Loucy (cell line): ENCODE data around the gene SDR42E2.
"Not testable (repeated sequence)": the region's sequence is repeated elsewhere in the genome, so short reads cannot be mapped to it uniquely, and the experiment has no call there.

Experiments
- H2AFZ ChIP-seq: fragments of 200-600 bp; sonication (generic); 2 replicates; pipeline ENCODE4 v1.6.0; 2016; ENCODE audit warnings: antibody characterized with exemption, mild to moderate bottlenecking, low read length, moderate library complexity
- H3F3A ChIP-seq: fragments of 200-600 bp; 2 replicates; pipeline ENCODE4 v1.6.0; 2016; ENCODE audit warnings: antibody characterized with exemption, low read depth, mild to moderate bottlenecking
- H3K27me3 ChIP-seq: fragments of 200-600 bp; sonication (generic); 2 replicates; pipeline ENCODE4 v1.6.1; 2014; ENCODE audit warnings: low read length, mild to moderate bottlenecking; ENCODE audit not compliant: insufficient read depth, poor library complexity, severe bottlenecking
- H3K36me3 ChIP-seq: fragments of 200-600 bp; sonication (generic); 2 replicates; pipeline ENCODE4 v1.6.1; 2016; ENCODE audit warnings: low read length; ENCODE audit not compliant: insufficient read depth
- H3K4me1 ChIP-seq: fragments of 200-600 bp; sonication (generic); 2 replicates; pipeline ENCODE4 v1.5.1; 2014; ENCODE audit warnings: low read length, mild to moderate bottlenecking; ENCODE audit not compliant: insufficient read depth, poor library complexity, severe bottlenecking
- H3K4me2 ChIP-seq: fragments of 200-600 bp; sonication (generic); 2 replicates; pipeline ENCODE4 v1.6.0; 2014; ENCODE audit warnings: antibody characterized with exemption, low read length, low read depth, mild to moderate bottlenecking; ENCODE audit not compliant: poor library complexity, severe bottlenecking
- H3K4me3 ChIP-seq: fragments of 200-600 bp; sonication (generic); 2 replicates; pipeline ENCODE4 v1.5.1; 2014; ENCODE audit warnings: low read length, mild to moderate bottlenecking, mixed read lengths; ENCODE audit not compliant: poor library complexity, severe bottlenecking
- H3K79me2 ChIP-seq: fragments of 200-600 bp; sonication (generic); 2 replicates; pipeline ENCODE4 v1.6.1; 2014; ENCODE audit warnings: low read length; ENCODE audit not compliant: insufficient read depth
- H3K9ac ChIP-seq: fragments of 200-600 bp; sonication (generic); 2 replicates; pipeline ENCODE4 v1.6.0; 2014; ENCODE audit warnings: mild to moderate bottlenecking, low read depth, low read length, moderate library complexity; ENCODE audit not compliant: poor library complexity, severe bottlenecking
- H3K9me2 ChIP-seq: fragments of 200-600 bp; sonication (generic); replicated peaks from 2 replicates; pipeline ENCODE4 v1.6.1; 2016; ENCODE audit warnings: low read depth, low read length, mixed read lengths
- H3K9me3 ChIP-seq: fragments of 200-600 bp; sonication (generic); 2 replicates; pipeline ENCODE4 v1.6.1; 2014; ENCODE audit warnings: mild to moderate bottlenecking, antibody characterized with exemption, low read length, low read depth; ENCODE audit not compliant: insufficient read depth
- H4K20me1 ChIP-seq: fragments of 200-600 bp; sonication (generic); 2 replicates; pipeline ENCODE4 v1.6.0; 2014; ENCODE audit warnings: antibody characterized with exemption, low read length, mild to moderate bottlenecking; ENCODE audit not compliant: insufficient read depth, poor library complexity, severe bottlenecking
- EZH2phosphoT487 ChIP-seq: fragments of 200-600 bp; IDR thresholded peaks from 2 replicates; pipeline ENCODE4 v1.6.1; 2018; ENCODE audit warnings: antibody characterized with exemption, mild to moderate bottlenecking, moderate library complexity, borderline replicate concordance
- TF ChIP-seq, protein P1 (sequence below): fragments of 200-600 bp; sonication (generic); conservative IDR thresholded peaks from 2 replicates; pipeline ENCODE4 v1.5.1; 2014; ENCODE audit warnings: mild to moderate bottlenecking, antibody characterized with exemption, low read length

SDR42E2 gene

DNA sequence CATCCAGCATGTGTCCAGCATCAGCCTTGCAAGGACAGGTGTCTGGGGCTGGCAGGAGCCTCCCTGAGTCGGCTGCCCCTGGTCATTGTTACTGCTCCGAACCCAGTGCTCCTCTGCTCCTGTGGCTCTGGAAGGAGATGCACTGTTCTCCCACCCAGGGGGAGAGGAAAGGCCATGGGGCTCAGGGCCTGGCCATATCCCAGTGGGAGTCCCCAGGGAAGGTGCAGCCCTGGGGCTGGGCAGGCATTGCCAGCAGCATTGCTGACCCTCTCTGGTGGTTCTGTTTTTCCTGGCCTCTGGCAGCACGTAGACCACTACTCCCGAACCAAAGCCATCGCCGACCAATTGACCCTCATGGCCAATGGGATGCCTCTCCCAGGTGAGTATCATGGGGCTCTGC is 9.6 kb downstream of the SDR42E2 start:
- no peak overlapping the region for H2AFZ ChIP-seq
- no peak overlapping the region for H3K9ac ChIP-seq
- H3K9me3 ChIP-seq: no peaks in the 10 kb centered on the region
- no peaks in the 10 kb centered on the region for H3K4me1 ChIP-seq
- no peaks in the 10 kb centered on the region for H3K27me3 ChIP-seq
- no peak overlapping the region for H3K4me2 ChIP-seq
- TF ChIP-seq, protein P1, sequence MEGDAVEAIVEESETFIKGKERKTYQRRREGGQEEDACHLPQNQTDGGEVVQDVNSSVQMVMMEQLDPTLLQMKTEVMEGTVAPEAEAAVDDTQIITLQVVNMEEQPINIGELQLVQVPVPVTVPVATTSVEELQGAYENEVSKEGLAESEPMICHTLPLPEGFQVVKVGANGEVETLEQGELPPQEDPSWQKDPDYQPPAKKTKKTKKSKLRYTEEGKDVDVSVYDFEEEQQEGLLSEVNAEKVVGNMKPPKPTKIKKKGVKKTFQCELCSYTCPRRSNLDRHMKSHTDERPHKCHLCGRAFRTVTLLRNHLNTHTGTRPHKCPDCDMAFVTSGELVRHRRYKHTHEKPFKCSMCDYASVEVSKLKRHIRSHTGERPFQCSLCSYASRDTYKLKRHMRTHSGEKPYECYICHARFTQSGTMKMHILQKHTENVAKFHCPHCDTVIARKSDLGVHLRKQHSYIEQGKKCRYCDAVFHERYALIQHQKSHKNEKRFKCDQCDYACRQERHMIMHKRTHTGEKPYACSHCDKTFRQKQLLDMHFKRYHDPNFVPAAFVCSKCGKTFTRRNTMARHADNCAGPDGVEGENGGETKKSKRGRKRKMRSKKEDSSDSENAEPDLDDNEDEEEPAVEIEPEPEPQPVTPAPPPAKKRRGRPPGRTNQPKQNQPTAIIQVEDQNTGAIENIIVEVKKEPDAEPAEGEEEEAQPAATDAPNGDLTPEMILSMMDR: no peak
- TF ChIP-seq EZH2phosphoT487: no peak
- H4K20me1 ChIP-seq: no peaks in the 10 kb centered on the region
- H3K9me2 ChIP-seq: no peaks in the 10 kb centered on the region
- H3K4me3 ChIP-seq: no peak overlapping the region
- H3K36me3 ChIP-seq: no peaks in the 10 kb centered on the region
- H3F3A ChIP-seq: no peaks in the 10 kb centered on the region
- no peaks in the 10 kb centered on the region for H3K79me2 ChIP-seq

DNA sequence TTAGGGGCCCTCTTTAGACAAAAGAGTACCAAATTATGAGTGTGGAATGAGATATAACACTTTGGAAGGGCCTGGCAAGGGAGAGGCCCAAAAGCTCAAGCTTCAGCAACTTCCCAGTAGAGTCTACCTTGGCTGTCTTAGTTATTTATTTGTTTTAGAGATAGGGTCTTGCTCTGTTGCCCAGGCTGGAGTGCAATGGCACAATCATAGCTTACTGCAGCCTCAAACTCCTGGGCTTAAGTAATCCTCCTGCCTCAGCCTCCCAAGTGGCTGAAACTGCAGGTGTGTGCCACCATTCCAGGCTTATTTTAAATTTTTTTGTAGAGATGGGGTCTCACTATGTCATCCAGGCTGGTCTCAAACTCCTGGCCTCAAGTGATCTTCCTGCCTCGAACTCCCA is 10.3 kb downstream of the SDR42E2 start:
- not testable (repeated sequence) for H3K79me2 ChIP-seq, H3K36me3 ChIP-seq, H3F3A ChIP-seq, H3K4me3 ChIP-seq, H3K4me2 ChIP-seq, H2AFZ ChIP-seq, H3K4me1 ChIP-seq, H3K9me3 ChIP-seq, H3K9ac ChIP-seq, H3K27me3 ChIP-seq, H3K9me2 ChIP-seq, H4K20me1 ChIP-seq

DNA sequence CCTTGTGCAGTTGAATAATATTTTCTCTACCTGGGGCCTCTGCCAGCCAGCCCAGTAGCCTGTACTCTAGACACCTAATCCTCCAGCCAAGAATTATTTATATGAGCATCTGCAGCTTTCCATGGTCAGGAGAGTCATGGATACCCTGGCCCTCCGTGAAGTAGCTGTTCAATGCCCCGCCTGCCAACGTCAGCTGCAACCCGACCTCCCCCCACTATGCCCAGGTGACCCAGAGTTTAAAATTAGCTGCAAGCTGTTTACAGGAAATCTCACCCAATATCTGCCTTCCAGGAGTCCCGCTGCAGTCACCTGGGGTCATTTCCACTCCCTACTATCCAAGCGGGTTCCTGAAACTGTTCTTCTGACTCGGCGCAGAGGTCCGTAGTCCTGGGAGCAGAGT is 12.3 kb downstream of the SDR42E2 start:
- no peak overlapping the region for H2AFZ ChIP-seq
- H3K79me2 ChIP-seq: no peaks in the 10 kb centered on the region
- H4K20me1 ChIP-seq: no peaks in the 10 kb centered on the region
- no peaks in the 10 kb centered on the region for H3K9me2 ChIP-seq
- no peak overlapping the region for H3K9ac ChIP-seq
- no peak for TF ChIP-seq EZH2phosphoT487
- TF ChIP-seq, protein P1: no peak
- H3K9me3 ChIP-seq: no peaks in the 10 kb centered on the region
- no peaks in the 10 kb centered on the region for H3K27me3 ChIP-seq
- H3K4me3 ChIP-seq: no peak overlapping the region
- no peaks in the 10 kb centered on the region for H3K36me3 ChIP-seq
- H3K4me2 ChIP-seq: no peak overlapping the region
- no peaks in the 10 kb centered on the region for H3F3A ChIP-seq
- H3K4me1 ChIP-seq: no peaks in the 10 kb centered on the region
